K562 (cell line): ENCODE data around the gene RNF39. TPM values are rescaled to one million over a fixed set of nuclear protein-coding genes. Genes with fewer than 3 reads are reported as not detected.

Experiments
- EP300 ChIP-seq: IDR thresholded peaks from 2 replicates; pipeline ENCODE4 v1.6.1; 2012; ENCODE audit warnings: low read length, improper control_type of control experiment
- HBP1 ChIP-seq: fragments of 450-650 bp; formaldehyde crosslinking; IDR thresholded peaks from 2 replicates; pipeline ENCODE4 v1.4.0; 2022; ENCODE audit warnings: missing genetic modification characterization
- KAT7 ChIP-seq: sonication (generic); formaldehyde crosslinking; IDR thresholded peaks from 2 replicates; pipeline ENCODE4 v1.8.0; 2022; ENCODE audit warnings: missing genetic modification reagents, mild to moderate bottlenecking, borderline replicate concordance
- NELFE ChIP-seq: IDR thresholded peaks from 2 replicates; pipeline ENCODE4 v1.6.1; 2011; ENCODE audit warnings: mild to moderate bottlenecking; ENCODE audit not compliant: insufficient read depth, insufficient read length
- NFYB ChIP-seq: IDR thresholded peaks from 2 replicates; pipeline ENCODE4 v1.6.1; 2011; ENCODE audit warnings: mild to moderate bottlenecking, moderate library complexity; ENCODE audit not compliant: insufficient read length; ENCODE audit errors: extremely low read depth
- PHB2 ChIP-seq: fragments of 450-650 bp; IDR thresholded peaks from 2 replicates; pipeline ENCODE4 v1.6.1; 2017; ENCODE audit warnings: low read depth
- SAP30 ChIP-seq: fragments of 200-600 bp; sonication (generic); IDR thresholded peaks from 2 replicates; pipeline ENCODE4 v1.6.1; 2012; ENCODE audit warnings: borderline replicate concordance, low read depth, mild to moderate bottlenecking, moderate library complexity, low read length, control low read depth, inconsistent platforms; ENCODE audit not compliant: insufficient read depth, poor library complexity, severe bottlenecking
- SMARCA4 ChIP-seq: fragments of 450-650 bp; IDR thresholded peaks from 2 replicates; pipeline ENCODE4 v1.6.1; 2016
- SMARCA5 ChIP-seq: fragments of 450-650 bp; IDR thresholded peaks from 2 replicates; pipeline ENCODE4 v1.6.1; 2016
- TAF7 ChIP-seq: fragments of 450-650 bp; IDR thresholded peaks from 2 replicates; pipeline ENCODE4 v1.6.1; 2016; ENCODE audit warnings: missing genetic modification characterization, missing compliant biosample characterization
- TRIM25 ChIP-seq: fragments of 450-650 bp; IDR thresholded peaks from 2 replicates; pipeline ENCODE4 v1.7.0; 2016; ENCODE audit warnings: borderline replicate concordance
- UBTF ChIP-seq, 2 experiments: IDR thresholded peaks; 2 replicates each; pipeline ENCODE4 v1.6.1; 2012; ENCODE audit warnings: improper control_type of control experiment in 2 of 2, low read depth in 2 of 2, low read length in 2 of 2, borderline replicate concordance in 1 of 2
- ZBTB26 ChIP-seq: fragments of 450-650 bp; formaldehyde crosslinking; IDR thresholded peaks from 2 replicates; pipeline ENCODE4 v1.4.0; 2022; ENCODE audit warnings: missing genetic modification characterization
- polyA plus RNA-seq, 8 experiments: library from polyadenylated mRNA; depleted of rRNA in 4 of 8; stranded (reverse) in 5 of 8; unstranded in 3 of 8; fragments of >200 nt; fragmentation: Nextera tagmentation in 2 of 8; fragmentation: Illumina TruSeq in 1 of 8; extraction: Ambion mirVana in 2 of 8; extraction: Trizol in 1 of 8; gene quantifications; 2 replicates each; pipeline versions ENCODE4 v1.2.1 to v1.2.3, GENCODE V29; 2011 to 2014; ENCODE audit warnings: inconsistent platforms in 1 of 8, missing spikeins in 1 of 8
- total RNA-seq, 7 experiments: library from RNA; depleted of rRNA in 6 of 7; stranded (reverse); fragments of >200 nt in 6 of 7; fragmentation: Illumina TruSeq in 2 of 7; extraction: Trizol in 2 of 7; gene quantifications; 2 replicates each; pipeline versions ENCODE4 v1.2.1 to v1.2.3, GENCODE V29; 2011 to 2021; ENCODE audit warnings: low replicate concordance in 1 of 7
- TF ChIP-seq, protein P1 (sequence below): fragments of 250-450 bp; sonication (Bioruptor Pico); IDR thresholded peaks from 2 replicates; pipeline ENCODE4 v1.8.0; 2022; ENCODE audit warnings: inconsistent platforms
- TF ChIP-seq, protein P2 (sequence below): fragments of 450-650 bp; conservative IDR thresholded peaks from 2 replicates; pipeline ENCODE4 v1.6.1; 2016; ENCODE audit warnings: missing genetic modification characterization, low read depth, mild to moderate bottlenecking, control low read depth, missing compliant biosample characterization

The RNF39 gene
- total and polyA plus RNA-seq, 9 of the 15 experiments (the other 6 are each of a cell fraction or from before 2014, with no cell fraction given), result not detected

DNA sequence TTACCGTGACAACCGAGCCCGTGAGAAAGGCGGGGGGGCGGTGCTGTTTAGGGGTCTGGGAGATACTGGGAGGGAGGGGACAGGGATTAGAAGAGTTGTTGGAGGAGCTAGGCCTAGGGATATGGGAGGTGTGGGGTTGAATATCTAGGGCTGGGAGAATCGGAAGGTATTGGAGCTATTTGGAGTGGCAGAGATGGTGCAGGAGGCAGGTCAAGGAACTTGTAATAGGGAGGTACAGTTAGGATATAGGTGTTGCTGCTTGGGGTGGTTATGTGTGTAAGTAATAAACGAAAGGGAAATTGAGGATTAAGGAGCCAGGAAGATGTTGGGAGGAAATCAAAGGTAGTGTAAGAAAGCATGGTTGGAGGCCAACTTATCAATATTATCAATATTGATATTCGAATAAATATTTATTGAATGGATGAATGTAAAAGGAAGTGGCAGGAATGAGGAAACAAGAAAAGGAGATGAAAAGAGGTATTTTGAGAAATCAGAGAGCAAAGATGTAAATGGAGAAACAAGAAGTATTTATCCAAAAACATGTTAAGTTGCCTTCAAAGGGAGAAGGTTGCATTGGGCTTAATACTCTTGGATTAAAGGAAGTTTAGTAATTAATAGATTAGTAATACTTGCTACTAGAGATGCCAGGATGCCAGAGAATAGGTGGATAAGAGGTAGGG is 8.0 kb downstream of the RNF39 start (continued):
- peak; percentile 82; the same call in 1 of the 2 replicates for TF ChIP-seq TRIM25
- TF ChIP-seq, protein P1, sequence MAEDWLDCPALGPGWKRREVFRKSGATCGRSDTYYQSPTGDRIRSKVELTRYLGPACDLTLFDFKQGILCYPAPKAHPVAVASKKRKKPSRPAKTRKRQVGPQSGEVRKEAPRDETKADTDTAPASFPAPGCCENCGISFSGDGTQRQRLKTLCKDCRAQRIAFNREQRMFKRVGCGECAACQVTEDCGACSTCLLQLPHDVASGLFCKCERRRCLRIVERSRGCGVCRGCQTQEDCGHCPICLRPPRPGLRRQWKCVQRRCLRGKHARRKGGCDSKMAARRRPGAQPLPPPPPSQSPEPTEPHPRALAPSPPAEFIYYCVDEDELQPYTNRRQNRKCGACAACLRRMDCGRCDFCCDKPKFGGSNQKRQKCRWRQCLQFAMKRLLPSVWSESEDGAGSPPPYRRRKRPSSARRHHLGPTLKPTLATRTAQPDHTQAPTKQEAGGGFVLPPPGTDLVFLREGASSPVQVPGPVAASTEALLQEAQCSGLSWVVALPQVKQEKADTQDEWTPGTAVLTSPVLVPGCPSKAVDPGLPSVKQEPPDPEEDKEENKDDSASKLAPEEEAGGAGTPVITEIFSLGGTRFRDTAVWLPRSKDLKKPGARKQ (CRISPR knock-in tag), result no peak
- 0 out of 2 replicates have a peak, but pooled peaks have one; percentile 45 for TF ChIP-seq PHB2
- TF ChIP-seq SMARCA5, result peak; percentile 62; the same call in 1 of the 2 replicates
- TF ChIP-seq NELFE, result no peak
- peak; percentile 93 for TF ChIP-seq ZBTB26 (CRISPR knock-in tag)
- TF ChIP-seq SMARCA4, result 0 out of 2 replicates have a peak, but pooled peaks have one; percentile 33
- peak; percentile 95 for TF ChIP-seq HBP1 (CRISPR knock-in tag)
- no peak for TF ChIP-seq EP300
- no peak for TF ChIP-seq NFYB
- TF ChIP-seq SAP30, result peak; percentile 6
- TF ChIP-seq TAF7 (tag), result 0 out of 2 replicates have a peak, but pooled peaks have one; percentile 28
- TF ChIP-seq, protein P2, sequence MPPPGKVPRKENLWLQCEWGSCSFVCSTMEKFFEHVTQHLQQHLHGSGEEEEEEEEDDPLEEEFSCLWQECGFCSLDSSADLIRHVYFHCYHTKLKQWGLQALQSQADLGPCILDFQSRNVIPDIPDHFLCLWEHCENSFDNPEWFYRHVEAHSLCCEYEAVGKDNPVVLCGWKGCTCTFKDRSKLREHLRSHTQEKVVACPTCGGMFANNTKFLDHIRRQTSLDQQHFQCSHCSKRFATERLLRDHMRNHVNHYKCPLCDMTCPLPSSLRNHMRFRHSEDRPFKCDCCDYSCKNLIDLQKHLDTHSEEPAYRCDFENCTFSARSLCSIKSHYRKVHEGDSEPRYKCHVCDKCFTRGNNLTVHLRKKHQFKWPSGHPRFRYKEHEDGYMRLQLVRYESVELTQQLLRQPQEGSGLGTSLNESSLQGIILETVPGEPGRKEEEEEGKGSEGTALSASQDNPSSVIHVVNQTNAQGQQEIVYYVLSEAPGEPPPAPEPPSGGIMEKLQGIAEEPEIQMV (tag), result 0 out of 2 replicates have a peak, but pooled peaks have one; percentile 30
- 0 out of 4 replicates have a peak, but pooled peaks of 1 of the 2 experiments have one; percentile 0 for TF ChIP-seq UBTF (IDR thresholded peaks at IDR 0.05; ENCODE audit: borderline replicate concordance in 1 of 2, low read depth in 2 of 2, low read length in 2 of 2)
- TF ChIP-seq KAT7 (CRISPR knock-in tag), result peak; percentile 9; the same call in 1 of the 2 replicates
